ENCODE data around the gene CATSPERD.
"Not testable (repeated sequence)": the region's sequence is repeated elsewhere in the genome, so short reads cannot be mapped to it uniquely, and the experiment has no call there.

CATSPERD gene

GRCh38 chr19:5702053-5702410, 18.4 kb upstream of the CATSPERD start:
- not testable (repeated sequence) for H3K14ac ChIP-seq (ENCODE audit: low read length); H3K79me2 ChIP-seq (ENCODE audit: control insufficient read depth, insufficient read depth, low read length, poor library complexity); H3K4me2 ChIP-seq (ENCODE audit: low read length); H2BK120ac ChIP-seq (ENCODE audit: insufficient read depth, low read length, poor library complexity); H3K18ac ChIP-seq (ENCODE audit: low read length); DNase-seq; H2AK5ac ChIP-seq (ENCODE audit: low read length); H3K4me1 ChIP-seq (ENCODE audit: control insufficient read depth in 1 of 2, insufficient read depth in 2 of 2, low read length in 2 of 2); H2BK12ac ChIP-seq (ENCODE audit: low read length); H3K27ac ChIP-seq (ENCODE audit: low read depth, low read length); H3K4ac ChIP-seq (ENCODE audit: low read depth, low read length); H4K91ac ChIP-seq (ENCODE audit: low read depth, low read length); H4K12ac ChIP-seq (ENCODE audit: low read depth, low read length); H3K9me3 ChIP-seq (ENCODE audit: insufficient read depth, low read depth, low read length); H2AFZ ChIP-seq (ENCODE audit: insufficient read depth, low read length, poor library complexity); H3K79me1 ChIP-seq (ENCODE audit: low read length); H3K23ac ChIP-seq (ENCODE audit: low read length); H4K8ac ChIP-seq (ENCODE audit: low read depth, low read length); H3K27me3 ChIP-seq (ENCODE audit: insufficient read depth, low read length); H3K4me3 ChIP-seq (ENCODE audit: low read depth, low read length); H3K9ac ChIP-seq (ENCODE audit: low read length); H2BK5ac ChIP-seq (ENCODE audit: low read depth, low read length, poor library complexity)
- peaks cover 67 to 75% of the 10 kb centered on the region in 2 experiments for H3K36me3 ChIP-seq (ENCODE audit: control insufficient read depth in 1 of 2, insufficient read depth in 2 of 2, low read length in 2 of 2)
- no CpG with 5 or more reads among the region's 28 CpGs for WGBS (ENCODE audit: extremely low coverage, insufficient coverage, insufficient read length)

DNA sequence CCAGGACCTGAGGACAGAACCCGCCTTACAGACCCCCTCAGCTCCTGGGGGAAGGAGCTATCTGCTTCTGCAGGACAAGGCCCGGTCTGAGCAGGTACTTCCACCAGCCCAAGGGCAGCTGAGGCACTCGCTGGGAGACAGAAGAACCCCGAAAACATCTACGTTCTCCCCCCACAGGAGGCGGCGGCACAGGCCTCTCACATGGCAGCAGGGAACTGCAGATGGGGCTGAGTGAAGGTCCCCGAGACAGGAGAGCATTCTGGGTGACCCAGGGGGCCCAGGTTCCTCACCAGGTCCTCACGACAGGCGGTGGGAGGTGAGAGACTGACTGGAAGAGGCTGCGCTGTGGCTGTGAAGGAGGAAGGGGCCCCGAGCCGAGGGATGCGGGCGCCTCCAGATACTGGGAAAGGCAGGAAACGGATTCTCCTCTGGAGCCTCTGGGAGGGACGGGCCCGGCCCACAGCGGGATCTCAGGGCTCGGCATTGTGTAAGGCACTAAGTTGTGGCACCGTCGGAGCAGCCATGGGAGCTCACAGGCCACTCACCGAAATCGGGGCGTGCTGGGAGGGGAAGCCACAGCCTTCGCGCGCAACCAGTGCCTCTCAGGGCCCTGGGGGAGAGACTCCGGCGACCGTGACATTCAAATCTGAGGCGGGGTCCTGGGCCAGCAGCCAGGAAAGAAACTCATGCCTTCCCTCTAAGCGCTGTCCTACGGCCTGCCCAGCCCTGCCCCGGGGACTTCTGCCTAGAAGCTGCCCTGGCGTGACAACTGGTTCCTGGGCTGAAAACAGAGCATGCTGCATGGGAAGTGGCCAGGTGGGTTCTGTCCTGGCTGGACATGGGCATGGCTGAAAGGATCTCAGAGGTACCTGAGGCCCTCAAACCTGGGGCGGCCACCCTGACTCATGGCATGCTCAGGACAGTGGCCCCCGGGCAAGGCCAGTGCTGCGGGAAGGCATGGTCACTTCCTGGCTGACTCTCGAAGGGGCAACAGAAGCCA, 16.3 kb upstream of the CATSPERD start:
- Histone ChIP-seq H4K91ac (ENCODE audit: low read depth, low read length) (no peak overlapping the region), H2BK120ac (ENCODE audit: insufficient read depth, low read length, poor library complexity) (no peak overlapping the region), H3K4me2 (ENCODE audit: low read length) (no peak overlapping the region), H3K79me1 (ENCODE audit: low read length) (no peaks in the 10 kb centered on the region), H3K4me3 (ENCODE audit: low read depth, low read length) (no peak overlapping the region), H2BK5ac (ENCODE audit: low read depth, low read length, poor library complexity) (no peak overlapping the region), H3K36me3 (ENCODE audit: control insufficient read depth in 1 of 2, insufficient read depth in 2 of 2, low read length in 2 of 2) (peaks cover 70 to 79% of the 10 kb centered on the region in 2 experiments), H3K27me3 (ENCODE audit: insufficient read depth, low read length) (no peaks in the 10 kb centered on the region), H3K9ac (ENCODE audit: low read length) (no peak overlapping the region), H2AK5ac (ENCODE audit: low read length) (no peak overlapping the region), H3K79me2 (ENCODE audit: control insufficient read depth, insufficient read depth, low read length, poor library complexity) (no peaks in the 10 kb centered on the region), H4K12ac (ENCODE audit: low read depth, low read length) (no peak overlapping the region), H2BK12ac (ENCODE audit: low read length) (no peak overlapping the region), H3K14ac (ENCODE audit: low read length) (no peak overlapping the region), H3K23ac (ENCODE audit: low read length) (no peak overlapping the region), H3K4ac (ENCODE audit: low read depth, low read length) (no peak overlapping the region), H3K9me3 (ENCODE audit: insufficient read depth, low read depth, low read length) (peaks cover 9% of the 10 kb centered on the region), H3K4me1 (ENCODE audit: control insufficient read depth in 1 of 2, insufficient read depth in 2 of 2, low read length in 2 of 2) (no peaks in the 10 kb centered on the region), H3K27ac (ENCODE audit: low read depth, low read length) (no peak overlapping the region), H2AFZ (ENCODE audit: insufficient read depth, low read length, poor library complexity) (no peak overlapping the region), H3K18ac (ENCODE audit: low read length) (no peak overlapping the region), H4K8ac (ENCODE audit: low read depth, low read length) (no peak overlapping the region)
- no peak for DNase-seq
- WGBS (ENCODE audit: extremely low coverage, insufficient coverage, insufficient read length), result no CpG with 5 or more reads among the region's 40 CpGs

GRCh38 chr19:5705552-5705951, 14.9 kb upstream of the CATSPERD start:
- H3K4me2 ChIP-seq (ENCODE audit: low read length), result no peak overlapping the region
- no peak overlapping the region for H3K4ac ChIP-seq (ENCODE audit: low read depth, low read length)
- peaks cover 9% of the 10 kb centered on the region for H3K9me3 ChIP-seq (ENCODE audit: insufficient read depth, low read depth, low read length)
- H4K8ac ChIP-seq (ENCODE audit: low read depth, low read length), result no peak overlapping the region
- peaks cover 71 to 75% of the 10 kb centered on the region in 2 experiments for H3K36me3 ChIP-seq (ENCODE audit: control insufficient read depth in 1 of 2, insufficient read depth in 2 of 2, low read length in 2 of 2)
- no peak overlapping the region for H3K23ac ChIP-seq (ENCODE audit: low read length)
- H3K14ac ChIP-seq (ENCODE audit: low read length), result no peak overlapping the region
- H3K27ac ChIP-seq (ENCODE audit: low read depth, low read length), result no peak overlapping the region
- peak overlapping the region; percentile 18 for H4K12ac ChIP-seq (ENCODE audit: low read depth, low read length)
- H4K91ac ChIP-seq (ENCODE audit: low read depth, low read length), result no peak overlapping the region
- H3K4me3 ChIP-seq (ENCODE audit: low read depth, low read length), result no peak overlapping the region
- WGBS (ENCODE audit: extremely low coverage, insufficient coverage, insufficient read length), result no CpG with 5 or more reads among the region's 16 CpGs
- H2BK12ac ChIP-seq (ENCODE audit: low read length), result no peak overlapping the region
- H3K79me2 ChIP-seq (ENCODE audit: control insufficient read depth, insufficient read depth, low read length, poor library complexity), result no peaks in the 10 kb centered on the region
- DNase-seq, result no peak
- H3K18ac ChIP-seq (ENCODE audit: low read length), result no peak overlapping the region
- no peak overlapping the region for H2BK5ac ChIP-seq (ENCODE audit: low read depth, low read length, poor library complexity)
- H2AK5ac ChIP-seq (ENCODE audit: low read length), result no peak overlapping the region
- no peaks in the 10 kb centered on the region for H3K27me3 ChIP-seq (ENCODE audit: insufficient read depth, low read length)
- no peak overlapping the region for H2AFZ ChIP-seq (ENCODE audit: insufficient read depth, low read length, poor library complexity)
- no peaks in the 10 kb centered on the region for H3K79me1 ChIP-seq (ENCODE audit: low read length)
- no peaks in the 10 kb centered on the region for H3K4me1 ChIP-seq (ENCODE audit: control insufficient read depth in 1 of 2, insufficient read depth in 2 of 2, low read length in 2 of 2)
- no peak overlapping the region for H2BK120ac ChIP-seq (ENCODE audit: insufficient read depth, low read length, poor library complexity)
- H3K9ac ChIP-seq (ENCODE audit: low read length), result no peak overlapping the region

DNA sequence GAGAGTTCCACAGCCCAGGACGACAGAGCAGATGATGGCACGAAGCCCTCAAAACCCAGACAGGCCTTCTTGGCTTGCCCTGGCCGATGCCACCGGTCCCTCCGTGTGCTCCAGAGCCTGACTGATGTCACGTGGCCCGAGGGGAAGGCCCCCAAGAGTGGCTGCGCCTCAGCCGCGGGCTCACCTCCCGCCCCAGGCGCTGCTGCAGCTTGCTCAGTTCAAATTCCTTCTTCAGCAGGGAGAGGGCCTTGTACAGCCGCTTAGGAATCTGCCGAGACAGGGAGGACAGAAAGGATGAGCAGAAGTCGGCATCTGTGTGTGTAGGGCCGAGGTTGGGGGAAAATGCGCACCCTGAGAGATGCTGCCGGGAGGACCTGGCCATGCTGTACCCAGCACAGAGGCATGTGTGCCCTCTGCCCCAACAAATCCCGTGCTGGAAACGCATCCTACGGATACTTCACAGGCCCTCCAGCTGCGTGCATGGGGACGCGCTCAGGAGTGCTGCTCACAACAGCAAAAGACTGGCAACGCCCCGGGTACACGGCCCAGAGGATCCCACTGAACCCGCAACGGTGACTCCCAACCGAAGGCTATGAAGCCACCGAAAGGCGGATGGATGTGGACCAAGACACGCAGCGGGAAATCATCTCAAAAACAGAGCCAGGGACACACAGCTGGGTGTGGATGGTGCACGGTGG, 13.4 kb upstream of the CATSPERD start:
- no CpG with 5 or more reads among the region's 35 CpGs for whole genome bisulfite sequencing (ENCODE audit: extremely low coverage, insufficient coverage, insufficient read length)
- no peak overlapping the region for H4K12ac ChIP-seq (ENCODE audit: low read depth, low read length)
- H3K4me2 ChIP-seq (ENCODE audit: low read length), result no peak overlapping the region
- H2BK120ac ChIP-seq (ENCODE audit: insufficient read depth, low read length, poor library complexity), result no peak overlapping the region
- no peak overlapping the region for H3K4ac ChIP-seq (ENCODE audit: low read depth, low read length)
- no peak overlapping the region for H3K9ac ChIP-seq (ENCODE audit: low read length)
- H2BK12ac ChIP-seq (ENCODE audit: low read length), result no peak overlapping the region
- no peak overlapping the region for H2AK5ac ChIP-seq (ENCODE audit: low read length)
- no peak overlapping the region for H2BK5ac ChIP-seq (ENCODE audit: low read depth, low read length, poor library complexity)
- H3K9me3 ChIP-seq (ENCODE audit: insufficient read depth, low read depth, low read length), result peaks cover 2% of the 10 kb centered on the region
- H3K79me1 ChIP-seq (ENCODE audit: low read length), result no peaks in the 10 kb centered on the region
- H3K36me3 ChIP-seq (ENCODE audit: control insufficient read depth in 1 of 2, insufficient read depth in 2 of 2, low read length in 2 of 2), result peaks cover 77 to 79% of the 10 kb centered on the region in 2 experiments
- no peaks in the 10 kb centered on the region for H3K79me2 ChIP-seq (ENCODE audit: control insufficient read depth, insufficient read depth, low read length, poor library complexity)
- no peaks in the 10 kb centered on the region for H3K4me1 ChIP-seq (ENCODE audit: control insufficient read depth in 1 of 2, insufficient read depth in 2 of 2, low read length in 2 of 2)
- no peak for DNase-seq
- no peak overlapping the region for H4K8ac ChIP-seq (ENCODE audit: low read depth, low read length)
- H3K4me3 ChIP-seq (ENCODE audit: low read depth, low read length), result no peak overlapping the region
- H2AFZ ChIP-seq (ENCODE audit: insufficient read depth, low read length, poor library complexity), result no peak overlapping the region
- no peaks in the 10 kb centered on the region for H3K27me3 ChIP-seq (ENCODE audit: insufficient read depth, low read length)
- H4K91ac ChIP-seq (ENCODE audit: low read depth, low read length), result no peak overlapping the region
- no peak overlapping the region for H3K14ac ChIP-seq (ENCODE audit: low read length)
- H3K27ac ChIP-seq (ENCODE audit: low read depth, low read length), result no peak overlapping the region
- no peak overlapping the region for H3K23ac ChIP-seq (ENCODE audit: low read length)
- no peak overlapping the region for H3K18ac ChIP-seq (ENCODE audit: low read length)

Data from trophoblast cell (in vitro differentiated cells and primary cell).